ENCODE results near the gene PIGT. TPM values are rescaled to one million over a fixed set of nuclear protein-coding genes. Genes with fewer than 3 reads are reported as not detected.

Gene PIGT
- total and polyA plus RNA-seq, 2 of the 13 experiments (the other 11 are each of a cell fraction or from before 2014, with no cell fraction given), result 65.9 to 74.1 TPM

DNA sequence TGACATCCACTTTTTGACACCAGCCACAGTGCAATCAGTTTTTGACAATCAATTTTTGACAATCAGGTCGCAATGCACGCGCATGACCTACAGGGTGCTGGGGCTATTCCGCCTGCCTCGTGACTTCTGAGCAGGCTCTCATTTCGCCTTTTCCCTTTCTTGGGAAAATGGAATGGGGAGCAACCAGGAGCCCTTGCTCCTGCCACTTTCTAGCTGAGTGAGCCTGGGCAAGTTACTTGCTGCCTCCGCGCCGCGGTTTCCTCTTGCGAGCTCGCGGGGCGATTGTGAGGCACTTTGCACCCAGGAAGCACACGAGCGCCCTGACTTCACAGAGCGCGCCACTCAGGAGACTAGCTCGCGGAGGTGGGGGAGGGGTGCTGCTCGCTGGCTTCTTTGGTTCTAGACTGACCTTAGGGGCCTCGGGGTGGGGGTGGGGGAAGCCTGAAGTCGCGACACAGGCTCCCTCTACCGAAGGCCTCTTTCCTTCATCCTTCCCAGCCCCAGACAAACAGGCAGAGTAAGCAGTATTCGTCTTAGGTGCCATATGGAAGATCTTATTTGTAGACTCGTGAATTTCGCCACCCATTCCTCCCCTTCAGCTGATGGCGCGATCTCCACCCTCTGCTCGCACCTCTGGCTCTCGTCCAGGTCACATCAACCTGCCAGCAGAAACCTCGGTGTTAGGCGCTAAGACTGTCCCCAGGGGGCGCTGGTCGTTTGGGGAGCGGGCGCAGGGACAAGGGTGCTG, 42.4 kb upstream of the PIGT start (continued):
- TF ChIP-seq, protein P1, sequence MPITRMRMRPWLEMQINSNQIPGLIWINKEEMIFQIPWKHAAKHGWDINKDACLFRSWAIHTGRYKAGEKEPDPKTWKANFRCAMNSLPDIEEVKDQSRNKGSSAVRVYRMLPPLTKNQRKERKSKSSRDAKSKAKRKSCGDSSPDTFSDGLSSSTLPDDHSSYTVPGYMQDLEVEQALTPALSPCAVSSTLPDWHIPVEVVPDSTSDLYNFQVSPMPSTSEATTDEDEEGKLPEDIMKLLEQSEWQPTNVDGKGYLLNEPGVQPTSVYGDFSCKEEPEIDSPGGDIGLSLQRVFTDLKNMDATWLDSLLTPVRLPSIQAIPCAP (CRISPR knock-in tag; IDR thresholded peaks at IDR 0.05; ENCODE audit: low read depth), result no peak
- no peak for TF ChIP-seq ATF1 (CRISPR knock-in tag; IDR thresholded peaks at IDR 0.05)
- no peak for TF ChIP-seq ZNF850 (CRISPR knock-in tag; conservative IDR thresholded peaks at IDR 0.05)
- TF ChIP-seq ZNF224 (CRISPR knock-in tag; IDR thresholded peaks at IDR 0.05), result 0 out of 2 replicates have a peak, but pooled peaks have one; percentile 55
- TF ChIP-seq, protein P2, sequence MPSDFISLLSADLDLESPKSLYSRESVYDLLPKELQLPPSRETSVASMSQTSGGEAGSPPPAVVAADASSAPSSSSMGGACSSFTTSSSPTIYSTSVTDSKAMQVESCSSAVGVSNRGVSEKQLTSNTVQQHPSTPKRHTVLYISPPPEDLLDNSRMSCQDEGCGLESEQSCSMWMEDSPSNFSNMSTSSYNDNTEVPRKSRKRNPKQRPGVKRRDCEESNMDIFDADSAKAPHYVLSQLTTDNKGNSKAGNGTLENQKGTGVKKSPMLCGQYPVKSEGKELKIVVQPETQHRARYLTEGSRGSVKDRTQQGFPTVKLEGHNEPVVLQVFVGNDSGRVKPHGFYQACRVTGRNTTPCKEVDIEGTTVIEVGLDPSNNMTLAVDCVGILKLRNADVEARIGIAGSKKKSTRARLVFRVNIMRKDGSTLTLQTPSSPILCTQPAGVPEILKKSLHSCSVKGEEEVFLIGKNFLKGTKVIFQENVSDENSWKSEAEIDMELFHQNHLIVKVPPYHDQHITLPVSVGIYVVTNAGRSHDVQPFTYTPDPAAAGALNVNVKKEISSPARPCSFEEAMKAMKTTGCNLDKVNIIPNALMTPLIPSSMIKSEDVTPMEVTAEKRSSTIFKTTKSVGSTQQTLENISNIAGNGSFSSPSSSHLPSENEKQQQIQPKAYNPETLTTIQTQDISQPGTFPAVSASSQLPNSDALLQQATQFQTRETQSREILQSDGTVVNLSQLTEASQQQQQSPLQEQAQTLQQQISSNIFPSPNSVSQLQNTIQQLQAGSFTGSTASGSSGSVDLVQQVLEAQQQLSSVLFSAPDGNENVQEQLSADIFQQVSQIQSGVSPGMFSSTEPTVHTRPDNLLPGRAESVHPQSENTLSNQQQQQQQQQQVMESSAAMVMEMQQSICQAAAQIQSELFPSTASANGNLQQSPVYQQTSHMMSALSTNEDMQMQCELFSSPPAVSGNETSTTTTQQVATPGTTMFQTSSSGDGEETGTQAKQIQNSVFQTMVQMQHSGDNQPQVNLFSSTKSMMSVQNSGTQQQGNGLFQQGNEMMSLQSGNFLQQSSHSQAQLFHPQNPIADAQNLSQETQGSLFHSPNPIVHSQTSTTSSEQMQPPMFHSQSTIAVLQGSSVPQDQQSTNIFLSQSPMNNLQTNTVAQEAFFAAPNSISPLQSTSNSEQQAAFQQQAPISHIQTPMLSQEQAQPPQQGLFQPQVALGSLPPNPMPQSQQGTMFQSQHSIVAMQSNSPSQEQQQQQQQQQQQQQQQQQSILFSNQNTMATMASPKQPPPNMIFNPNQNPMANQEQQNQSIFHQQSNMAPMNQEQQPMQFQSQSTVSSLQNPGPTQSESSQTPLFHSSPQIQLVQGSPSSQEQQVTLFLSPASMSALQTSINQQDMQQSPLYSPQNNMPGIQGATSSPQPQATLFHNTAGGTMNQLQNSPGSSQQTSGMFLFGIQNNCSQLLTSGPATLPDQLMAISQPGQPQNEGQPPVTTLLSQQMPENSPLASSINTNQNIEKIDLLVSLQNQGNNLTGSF (CRISPR knock-in tag; IDR thresholded peaks at IDR 0.05), result no peak
- TF ChIP-seq, protein P3, sequence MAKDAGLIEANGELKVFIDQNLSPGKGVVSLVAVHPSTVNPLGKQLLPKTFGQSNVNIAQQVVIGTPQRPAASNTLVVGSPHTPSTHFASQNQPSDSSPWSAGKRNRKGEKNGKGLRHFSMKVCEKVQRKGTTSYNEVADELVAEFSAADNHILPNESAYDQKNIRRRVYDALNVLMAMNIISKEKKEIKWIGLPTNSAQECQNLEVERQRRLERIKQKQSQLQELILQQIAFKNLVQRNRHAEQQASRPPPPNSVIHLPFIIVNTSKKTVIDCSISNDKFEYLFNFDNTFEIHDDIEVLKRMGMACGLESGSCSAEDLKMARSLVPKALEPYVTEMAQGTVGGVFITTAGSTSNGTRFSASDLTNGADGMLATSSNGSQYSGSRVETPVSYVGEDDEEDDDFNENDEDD (CRISPR knock-in tag; IDR thresholded peaks at IDR 0.05; ENCODE audit: borderline replicate concordance), result no peak
- TF ChIP-seq ZFYVE20 (CRISPR knock-in tag; IDR thresholded peaks at IDR 0.05; ENCODE audit: borderline replicate concordance, low read depth), result no peak
- TF ChIP-seq ISL2 (CRISPR knock-in tag; IDR thresholded peaks at IDR 0.05), result no peak
- TF ChIP-seq TOE1 (CRISPR knock-in tag; IDR thresholded peaks at IDR 0.05), result peak; percentile 55; the same call in 1 of the 2 replicates
- no peak for TF ChIP-seq KDM1A (CRISPR knock-in tag; IDR thresholded peaks at IDR 0.05)
- TF ChIP-seq ZNF337 (CRISPR knock-in tag; IDR thresholded peaks at IDR 0.05; ENCODE audit: borderline replicate concordance, low read depth), result no peak
- TF ChIP-seq CENPX (CRISPR knock-in tag; IDR thresholded peaks at IDR 0.05), result no peak
- TF ChIP-seq ASH2L (IDR thresholded peaks at IDR 0.05; ENCODE audit: insufficient read length, low read depth, low read length), result peak; percentile 30
- peak; percentile 35; the same call in 1 of the 2 replicates for TF ChIP-seq BORCS8-MEF2B (CRISPR knock-in tag; IDR thresholded peaks at IDR 0.05)
- no peak for TF ChIP-seq ZMYM2 (CRISPR knock-in tag; IDR thresholded peaks at IDR 0.05)
- TF ChIP-seq RCOR2 (CRISPR knock-in tag; IDR thresholded peaks at IDR 0.05), result no peak
- TF ChIP-seq, protein P4, sequence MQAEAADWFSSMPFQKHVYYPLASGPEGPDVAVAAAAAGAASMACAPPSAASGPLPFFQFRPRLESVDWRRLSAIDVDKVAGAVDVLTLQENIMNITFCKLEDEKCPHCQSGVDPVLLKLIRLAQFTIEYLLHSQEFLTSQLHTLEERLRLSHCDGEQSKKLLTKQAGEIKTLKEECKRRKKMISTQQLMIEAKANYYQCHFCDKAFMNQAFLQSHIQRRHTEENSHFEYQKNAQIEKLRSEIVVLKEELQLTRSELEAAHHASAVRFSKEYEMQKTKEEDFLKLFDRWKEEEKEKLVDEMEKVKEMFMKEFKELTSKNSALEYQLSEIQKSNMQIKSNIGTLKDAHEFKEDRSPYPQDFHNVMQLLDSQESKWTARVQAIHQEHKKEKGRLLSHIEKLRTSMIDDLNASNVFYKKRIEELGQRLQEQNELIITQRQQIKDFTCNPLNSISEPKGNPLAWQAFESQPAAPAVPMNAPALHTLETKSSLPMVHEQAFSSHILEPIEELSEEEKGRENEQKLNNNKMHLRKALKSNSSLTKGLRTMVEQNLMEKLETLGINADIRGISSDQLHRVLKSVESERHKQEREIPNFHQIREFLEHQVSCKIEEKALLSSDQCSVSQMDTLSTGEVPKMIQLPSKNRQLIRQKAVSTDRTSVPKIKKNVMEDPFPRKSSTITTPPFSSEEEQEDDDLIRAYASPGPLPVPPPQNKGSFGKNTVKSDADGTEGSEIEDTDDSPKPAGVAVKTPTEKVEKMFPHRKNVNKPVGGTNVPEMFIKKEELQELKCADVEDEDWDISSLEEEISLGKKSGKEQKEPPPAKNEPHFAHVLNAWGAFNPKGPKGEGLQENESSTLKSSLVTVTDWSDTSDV (CRISPR knock-in tag; IDR thresholded peaks at IDR 0.05), result 0 out of 2 replicates have a peak, but pooled peaks have one; percentile 37
- TF ChIP-seq NAIF1 (CRISPR knock-in tag; IDR thresholded peaks at IDR 0.05; ENCODE audit: borderline replicate concordance), result no peak
- TF ChIP-seq AGO2 (optimal IDR thresholded peaks at IDR 0.05; ENCODE audit: low read depth, low read length), result no peak
- peak; percentile 94 for TF ChIP-seq ZBTB38 (CRISPR knock-in tag; IDR thresholded peaks at IDR 0.05)

Measured in HepG2 (cell line).